Gastroesophageal sphincter (tissue), 3 donors: ENCODE data around the gene KLHDC8A.

Experiments
- POLR2A ChIP-seq, 2 donors: fragments of 450-650 bp; IDR thresholded peaks; one replicate each; pipeline ENCODE4 v1.6.1; 2017; ENCODE audit warnings: antibody characterized with exemption in 2 of 2, mild to moderate bottlenecking in 2 of 2, moderate library complexity in 1 of 2
- TF ChIP-seq, protein P1 (sequence below), 4 experiments: fragments of 200-600 bp in 2 of 4; fragments of 450-650 bp in 2 of 4; sonication (generic) in 1 of 4; IDR thresholded peaks; one replicate each; pipeline ENCODE4 v1.5.1; 2017 to 2019; ENCODE audit warnings: antibody characterized with exemption in 4 of 4, mild to moderate bottlenecking in 2 of 4, moderate library complexity in 2 of 4

- no peak for TF ChIP-seq POLR2A (IDR thresholded peaks at IDR 0.05)
- TF ChIP-seq, protein P1, sequence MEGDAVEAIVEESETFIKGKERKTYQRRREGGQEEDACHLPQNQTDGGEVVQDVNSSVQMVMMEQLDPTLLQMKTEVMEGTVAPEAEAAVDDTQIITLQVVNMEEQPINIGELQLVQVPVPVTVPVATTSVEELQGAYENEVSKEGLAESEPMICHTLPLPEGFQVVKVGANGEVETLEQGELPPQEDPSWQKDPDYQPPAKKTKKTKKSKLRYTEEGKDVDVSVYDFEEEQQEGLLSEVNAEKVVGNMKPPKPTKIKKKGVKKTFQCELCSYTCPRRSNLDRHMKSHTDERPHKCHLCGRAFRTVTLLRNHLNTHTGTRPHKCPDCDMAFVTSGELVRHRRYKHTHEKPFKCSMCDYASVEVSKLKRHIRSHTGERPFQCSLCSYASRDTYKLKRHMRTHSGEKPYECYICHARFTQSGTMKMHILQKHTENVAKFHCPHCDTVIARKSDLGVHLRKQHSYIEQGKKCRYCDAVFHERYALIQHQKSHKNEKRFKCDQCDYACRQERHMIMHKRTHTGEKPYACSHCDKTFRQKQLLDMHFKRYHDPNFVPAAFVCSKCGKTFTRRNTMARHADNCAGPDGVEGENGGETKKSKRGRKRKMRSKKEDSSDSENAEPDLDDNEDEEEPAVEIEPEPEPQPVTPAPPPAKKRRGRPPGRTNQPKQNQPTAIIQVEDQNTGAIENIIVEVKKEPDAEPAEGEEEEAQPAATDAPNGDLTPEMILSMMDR (IDR thresholded peaks at IDR 0.05) = no peak
Measured at GRCh38 chr1:205368478-205368877, 11.8 kb upstream of the KLHDC8A start.
